Esophagus squamous epithelium (tissue), 5 donors: ENCODE measurements around the gene B2M. TPM values are rescaled to one million over a fixed set of nuclear protein-coding genes. Genes with fewer than 3 reads are reported as not detected.

ENCODE experiments used
- DNase-seq: peaks from one replicate; lab custom pipeline; 2025; lab: John Stamatoyannopoulos, UW
- H3K27ac ChIP-seq, 4 donors: fragments of 200-600 bp; sonication (generic); one replicate each; pipeline ENCODE4 v1.5.1; 2016 to 2019; ENCODE audit warnings: mild to moderate bottlenecking in 1 of 4
- H3K27me3 ChIP-seq, 4 donors: fragments of 200-600 bp; sonication (generic); 1 replicate in 3 of 4; 2 replicates in 1 of 4; pipeline versions ENCODE4 v1.5.1 to v1.6.0; 2017 to 2021; ENCODE audit warnings: antibody characterized with exemption in 1 of 4
- H3K36me3 ChIP-seq, 3 donors: fragments of 200-600 bp; sonication (generic); one replicate each; pipeline ENCODE4 v1.5.1; 2016 to 2019
- H3K4me1 ChIP-seq, 3 donors: fragments of 200-600 bp; sonication (generic); one replicate each; pipeline ENCODE4 v1.5.1; 2017 to 2019
- H3K4me3 ChIP-seq, 4 donors: fragments of 200-600 bp; sonication (generic); 1 replicate in 3 of 4; 2 replicates in 1 of 4; pipeline ENCODE4 v1.5.1; 2016 to 2019; ENCODE audit warnings: mild to moderate bottlenecking in 2 of 4, moderate library complexity in 1 of 4
- H3K9me3 ChIP-seq, 3 donors: fragments of 200-600 bp; sonication (generic); one replicate each; pipeline ENCODE4 v1.5.1; 2016 to 2019
- POLR2A ChIP-seq, 4 donors: fragments of 450-650 bp; IDR thresholded peaks; one replicate each; pipeline ENCODE4 v1.6.1; 2017; ENCODE audit warnings: antibody characterized with exemption in 4 of 4, mild to moderate bottlenecking in 4 of 4, moderate library complexity in 3 of 4
- WGBS, 2 donors: methylation state at CpG; one replicate each; pipeline ENCODE4 v1.1.5; 2018; 5-methylcytosine and 5-hydroxymethylcytosine counted together
- intact Hi-C: fragments of 100-400 bp; cut with DNase I; formaldehyde crosslinking; loops from one replicate; pipeline ENCODE4 v1.15.0; 2022
- small RNA-seq, 4 donors: library from RNA; depleted of rRNA; stranded (forward); fragments of <200 nt; gene quantifications; one replicate each; pipeline ENCODE3, GENCODE V24; 2016
- total RNA-seq, 4 donors: library from RNA; depleted of rRNA; stranded (reverse); fragments of >200 nt; gene quantifications; one replicate each; pipeline ENCODE4 v1.1.0, GENCODE V29; 2016
- TF ChIP-seq, protein P1 (sequence below), 6 experiments: fragments of 450-650 bp in 4 of 6; fragments of 200-600 bp in 2 of 6; sonication (generic) in 2 of 6; IDR thresholded peaks; one replicate each; pipeline ENCODE4 v1.5.1; 2016 to 2019; ENCODE audit warnings: antibody characterized with exemption in 6 of 6, mild to moderate bottlenecking in 4 of 6, moderate library complexity in 4 of 6
- donor health status: DM: yes; HTN: yes; CAD: no.

B2M gene
- total RNA-seq, 4 donors from 2014 or later: 992 to 4,464 (median 1,820) TPM

DNA sequence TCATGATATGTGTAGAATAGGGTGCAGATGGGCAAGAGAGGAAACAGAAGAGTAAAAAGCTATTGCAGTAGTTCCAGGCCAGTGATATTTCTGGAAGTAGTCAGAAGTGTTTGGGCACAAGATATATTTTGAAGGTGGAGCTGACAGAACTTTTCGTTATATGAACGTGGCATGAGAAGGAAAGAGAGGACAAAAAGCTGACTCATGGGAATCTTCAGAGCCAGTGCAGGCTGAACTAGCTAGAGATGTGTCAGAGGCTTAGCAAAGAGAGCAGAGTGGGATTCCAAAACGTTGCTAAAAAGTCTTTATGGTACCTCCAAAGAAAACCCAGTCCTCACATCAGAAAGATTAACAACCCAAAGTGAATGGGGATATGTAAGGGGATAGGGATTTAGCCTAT is 53.7 kb downstream of the B2M start:
- 27 to 30% methylated on average over 3 of the region's 3 CpGs for WGBS, 2 donors

More for the DNA sequence above, 53.7 kb downstream of the B2M start:
- DNase-seq: no peak
- no peaks in the 10 kb centered on the region for H3K36me3 ChIP-seq
- no peaks in the 10 kb centered on the region for H3K4me1 ChIP-seq
- TF ChIP-seq, protein P1, sequence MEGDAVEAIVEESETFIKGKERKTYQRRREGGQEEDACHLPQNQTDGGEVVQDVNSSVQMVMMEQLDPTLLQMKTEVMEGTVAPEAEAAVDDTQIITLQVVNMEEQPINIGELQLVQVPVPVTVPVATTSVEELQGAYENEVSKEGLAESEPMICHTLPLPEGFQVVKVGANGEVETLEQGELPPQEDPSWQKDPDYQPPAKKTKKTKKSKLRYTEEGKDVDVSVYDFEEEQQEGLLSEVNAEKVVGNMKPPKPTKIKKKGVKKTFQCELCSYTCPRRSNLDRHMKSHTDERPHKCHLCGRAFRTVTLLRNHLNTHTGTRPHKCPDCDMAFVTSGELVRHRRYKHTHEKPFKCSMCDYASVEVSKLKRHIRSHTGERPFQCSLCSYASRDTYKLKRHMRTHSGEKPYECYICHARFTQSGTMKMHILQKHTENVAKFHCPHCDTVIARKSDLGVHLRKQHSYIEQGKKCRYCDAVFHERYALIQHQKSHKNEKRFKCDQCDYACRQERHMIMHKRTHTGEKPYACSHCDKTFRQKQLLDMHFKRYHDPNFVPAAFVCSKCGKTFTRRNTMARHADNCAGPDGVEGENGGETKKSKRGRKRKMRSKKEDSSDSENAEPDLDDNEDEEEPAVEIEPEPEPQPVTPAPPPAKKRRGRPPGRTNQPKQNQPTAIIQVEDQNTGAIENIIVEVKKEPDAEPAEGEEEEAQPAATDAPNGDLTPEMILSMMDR (IDR thresholded peaks at IDR 0.05): no peak
- TF ChIP-seq POLR2A (IDR thresholded peaks at IDR 0.05): no peak
- H3K9me3 ChIP-seq: no peaks in the 10 kb centered on the region
- H3K27ac ChIP-seq: no peak overlapping the region
- intact Hi-C loops: no loop called here
- no peak overlapping the region for H3K4me3 ChIP-seq
- H3K27me3 ChIP-seq: no peaks in the 10 kb centered on the region

Small RNA genes lying within 50 kb of the gene (small RNA-seq; reads per million reads assigned to genes)
- gene RF00019: 0 reads per million in 4 donors

Other genes with a start within 250 kb of the B2M start
- 10 to 100 TPM; 28.2 to 82.8 (median 58.6) TPM for gene EIF3J, start 174.4 kb upstream of the B2M start, total RNA-seq
- gene SPG11, start 47.9 kb upstream of the B2M start, total RNA-seq: 10 to 100 TPM; 43.9 to 84.3 (median 50.0) TPM
- 1 to 10 TPM in 1 of 4 donors, not detected in 3; 1.3 TPM for gene PATL2, start 194 bp upstream of the B2M start, total RNA-seq
- gene TRIM69, start 25.0 kb downstream of the B2M start, total RNA-seq: 10 to 100 TPM in 3 of 4 donors, 1 to 10 TPM in 1; 9.4 to 13.6 (median 11.1) TPM
- gene TERB2, start 245.2 kb downstream of the B2M start, total RNA-seq: not detected